HCEC 1CT (cell line): Measurements from ENCODE around the gene ACAP1.

Experiments used
- DNase-seq: peaks from one replicate; pipeline ENCODE4 v3.0.0-alpha.2; 2017

The ACAP1 gene, protein sequence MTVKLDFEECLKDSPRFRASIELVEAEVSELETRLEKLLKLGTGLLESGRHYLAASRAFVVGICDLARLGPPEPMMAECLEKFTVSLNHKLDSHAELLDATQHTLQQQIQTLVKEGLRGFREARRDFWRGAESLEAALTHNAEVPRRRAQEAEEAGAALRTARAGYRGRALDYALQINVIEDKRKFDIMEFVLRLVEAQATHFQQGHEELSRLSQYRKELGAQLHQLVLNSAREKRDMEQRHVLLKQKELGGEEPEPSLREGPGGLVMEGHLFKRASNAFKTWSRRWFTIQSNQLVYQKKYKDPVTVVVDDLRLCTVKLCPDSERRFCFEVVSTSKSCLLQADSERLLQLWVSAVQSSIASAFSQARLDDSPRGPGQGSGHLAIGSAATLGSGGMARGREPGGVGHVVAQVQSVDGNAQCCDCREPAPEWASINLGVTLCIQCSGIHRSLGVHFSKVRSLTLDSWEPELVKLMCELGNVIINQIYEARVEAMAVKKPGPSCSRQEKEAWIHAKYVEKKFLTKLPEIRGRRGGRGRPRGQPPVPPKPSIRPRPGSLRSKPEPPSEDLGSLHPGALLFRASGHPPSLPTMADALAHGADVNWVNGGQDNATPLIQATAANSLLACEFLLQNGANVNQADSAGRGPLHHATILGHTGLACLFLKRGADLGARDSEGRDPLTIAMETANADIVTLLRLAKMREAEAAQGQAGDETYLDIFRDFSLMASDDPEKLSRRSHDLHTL

DNA sequence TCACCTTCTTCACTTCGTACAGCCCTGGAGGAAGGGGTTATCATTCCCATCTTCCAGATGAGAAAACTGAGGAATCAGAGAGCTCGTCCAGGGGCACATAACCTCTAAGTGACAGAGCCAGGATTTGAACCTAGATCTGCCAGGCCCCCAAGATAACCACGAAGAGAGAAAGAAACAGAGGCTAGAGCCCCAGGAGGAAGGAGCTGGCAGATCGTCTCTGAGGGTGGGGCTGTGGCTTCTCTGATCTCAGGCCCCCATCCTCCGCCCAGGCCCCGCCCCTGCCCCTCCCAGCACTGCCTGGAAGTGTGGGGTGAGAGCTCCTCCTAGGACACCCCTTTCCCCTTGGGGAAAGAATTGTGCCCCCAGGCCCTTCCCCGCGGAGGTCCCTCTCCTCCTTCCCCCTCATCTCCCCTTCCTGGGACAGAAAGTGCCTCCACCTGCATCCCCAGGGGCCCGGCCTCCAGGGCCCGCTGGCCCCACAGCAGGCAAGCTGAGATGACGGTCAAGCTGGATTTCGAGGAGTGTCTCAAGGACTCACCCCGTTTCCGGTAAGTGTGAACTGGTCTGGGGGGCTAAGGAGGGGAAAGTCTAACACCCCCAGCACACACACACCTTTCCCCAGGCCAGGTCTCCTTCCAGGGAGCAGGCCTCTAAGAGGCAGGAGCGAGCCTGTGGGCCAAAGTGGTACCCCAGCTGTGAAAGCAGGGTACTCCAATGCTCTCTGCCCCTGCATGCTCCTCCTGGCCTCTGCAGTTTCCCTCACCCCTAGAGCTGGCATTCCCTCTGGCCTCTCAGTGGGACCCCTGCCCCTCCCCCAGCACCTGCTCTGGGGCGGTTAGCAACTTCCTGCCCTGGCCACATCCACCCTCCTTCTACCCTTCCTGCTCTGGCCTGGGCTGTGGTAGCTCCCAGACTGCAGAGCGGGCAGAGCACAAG is at the start of gene ACAP1:
TSS of gene ACAP1 (plus strand) at position 290 of the 936 bp plus-strand sequence. CDS start at position 496, 206 bp downstream.
- DNase-seq = no peak

DNA sequence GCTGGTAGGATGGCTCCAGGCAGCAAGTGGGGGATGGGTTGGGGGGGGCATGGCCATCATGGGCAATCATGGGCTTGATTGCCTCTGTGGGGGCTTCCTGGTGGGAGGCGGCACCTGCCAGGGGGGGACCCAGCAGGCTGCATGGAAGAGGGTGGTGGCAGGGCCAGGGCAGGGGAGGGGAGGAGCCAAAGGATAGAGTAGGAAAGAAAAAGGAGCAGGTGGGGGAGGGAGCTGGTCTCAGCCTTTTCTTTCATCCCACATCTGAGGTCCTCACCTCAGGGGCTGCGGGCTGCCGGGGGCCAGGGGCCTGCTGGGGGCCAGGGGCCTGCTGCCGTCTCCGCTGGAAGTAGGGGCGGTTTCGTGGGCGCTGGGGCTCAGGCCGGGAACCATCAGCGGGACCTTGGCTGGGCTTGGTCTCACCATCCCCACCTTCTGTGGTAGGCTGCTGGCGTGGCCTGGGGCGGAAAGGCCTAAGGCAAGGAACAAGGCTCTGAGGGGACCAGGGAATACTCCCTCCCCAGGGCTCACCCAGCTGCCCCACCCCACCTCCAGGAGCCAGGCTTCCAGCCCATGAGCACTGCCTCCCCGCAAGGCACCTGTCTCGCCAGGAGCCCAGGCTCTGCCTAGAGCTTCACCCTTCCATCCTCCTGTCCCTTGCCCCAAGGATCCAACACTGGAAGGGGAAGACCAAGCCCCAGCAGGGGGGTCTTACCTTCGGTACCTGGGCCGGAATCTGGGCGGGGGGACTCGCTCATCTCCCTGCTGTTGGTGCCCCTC is 46.9 kb upstream of the ACAP1 start:
- no peak for DNase-seq

GRCh38 chr17:7290166-7290565 is 46.2 kb upstream of the ACAP1 start:
- no peak for DNase-seq

GRCh38 chr17:7290685-7291084 is 45.6 kb upstream of the ACAP1 start:
- DNase-seq = no peak

DNA sequence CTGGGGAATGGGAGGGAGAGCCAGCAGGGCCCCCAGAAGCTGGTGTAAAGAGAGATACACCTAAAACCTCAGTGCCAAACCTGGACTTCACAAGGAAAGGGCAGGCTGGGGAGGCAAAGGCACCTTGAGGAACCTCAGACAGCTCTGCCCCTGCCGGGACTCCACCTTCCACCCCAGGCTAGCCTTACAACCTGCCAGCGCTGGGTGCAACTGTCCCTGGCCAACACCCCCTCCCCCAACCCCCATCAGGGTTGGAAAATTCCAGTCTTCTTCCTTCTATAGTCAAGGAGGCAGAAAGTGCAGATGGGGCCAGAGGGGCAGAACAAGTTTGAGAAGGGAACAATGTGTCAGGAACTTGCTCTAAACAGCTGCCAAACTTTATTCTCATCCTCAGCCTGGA is 44.1 kb upstream of the ACAP1 start:
- no peak for DNase-seq

GRCh38 chr17:7292729-7293128 is 43.6 kb upstream of the ACAP1 start:
- no peak for DNase-seq

DNA sequence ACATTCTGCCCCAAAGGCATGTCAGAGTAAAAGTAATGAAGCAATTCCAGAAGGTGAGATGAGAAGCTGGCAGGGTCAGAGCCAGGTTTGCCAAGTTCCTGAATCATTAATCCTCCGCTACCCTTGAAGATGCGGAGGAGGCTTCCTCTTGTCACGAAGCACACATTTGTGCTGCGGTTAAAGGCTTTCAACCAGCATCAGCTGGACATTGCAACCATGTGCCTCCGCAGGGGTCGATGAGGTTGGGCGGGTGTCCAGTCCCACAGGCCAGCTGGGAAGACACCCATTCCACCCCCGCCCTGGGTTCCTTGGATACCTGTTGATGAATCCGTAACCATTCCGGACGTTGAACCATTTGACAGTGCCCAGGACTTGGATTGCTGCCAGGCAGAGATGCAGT is 43.2 kb upstream of the ACAP1 start:
- DNase-seq = no peak

DNA sequence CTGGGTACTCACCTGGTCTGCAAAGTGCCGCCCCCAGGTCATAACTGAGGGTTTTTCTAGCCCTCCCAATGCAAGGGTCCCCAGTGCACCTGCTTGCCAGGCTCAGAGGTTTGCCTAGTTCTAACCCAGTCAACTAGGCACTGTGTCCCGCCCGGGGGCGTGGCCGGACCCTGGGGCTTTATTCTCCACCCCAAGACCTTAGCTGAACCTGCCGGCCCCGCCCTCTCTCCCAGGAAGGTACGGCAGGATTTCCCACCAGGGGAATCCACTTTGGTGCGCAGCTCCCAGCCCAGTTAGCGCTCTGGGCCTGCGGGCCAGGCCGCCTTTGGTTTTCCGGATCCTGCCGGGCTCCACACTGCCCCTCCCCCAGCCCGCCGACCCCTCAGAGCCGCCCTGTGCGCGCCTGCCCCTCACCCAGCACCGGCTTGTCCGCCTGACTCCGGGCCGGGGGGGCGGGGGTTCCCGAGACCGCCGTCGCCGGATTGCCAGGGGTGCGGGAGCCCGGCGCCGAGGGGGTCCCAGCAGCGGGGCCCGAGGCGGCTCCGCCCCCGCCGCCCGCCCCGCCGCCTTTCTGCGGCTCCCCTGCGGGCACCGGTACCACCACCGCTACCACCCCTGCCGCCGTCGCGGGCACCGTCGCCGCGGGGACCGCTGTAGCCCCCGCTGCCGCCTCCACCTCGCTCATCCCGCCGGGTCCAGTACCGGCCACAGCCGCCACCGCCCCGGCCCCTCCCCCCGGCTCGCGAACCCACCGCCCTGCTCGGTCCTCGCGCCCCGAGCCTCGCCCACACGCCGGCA is 42.3 kb upstream of the ACAP1 start:
- no peak for DNase-seq

DNA sequence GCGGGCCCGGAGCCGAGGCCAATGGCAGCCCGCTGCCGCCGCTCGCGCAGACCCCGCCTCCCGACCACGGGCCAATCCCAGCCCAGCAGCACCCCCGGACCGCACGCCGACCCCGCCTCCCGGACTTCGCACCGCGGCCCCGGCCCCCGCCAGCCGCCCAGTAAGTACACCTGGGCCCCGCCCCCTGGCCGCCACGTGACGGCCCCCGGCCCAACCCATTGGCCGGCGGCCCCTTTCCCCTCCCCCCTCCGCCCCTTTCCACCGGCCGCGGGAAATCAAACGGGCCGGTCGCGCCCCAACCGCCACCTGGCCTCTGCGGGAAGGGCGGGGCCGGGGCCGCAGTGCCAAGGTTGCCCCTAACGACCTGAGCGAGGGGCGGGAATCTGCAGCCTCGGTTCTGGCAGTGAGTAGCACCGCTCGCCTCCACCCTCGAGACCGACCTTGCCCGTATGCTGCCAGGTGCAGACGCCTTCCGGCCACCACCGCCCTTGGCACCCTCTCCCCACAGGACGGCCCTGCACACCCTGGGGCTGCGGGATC is 41.6 kb upstream of the ACAP1 start, which contains the start of gene YBX2:
TSS of gene YBX2 (minus strand) at position 26 of the 540 bp plus-strand sequence. CDS start 139 bp downstream, outside the sequence.
- no peak for DNase-seq

DNA sequence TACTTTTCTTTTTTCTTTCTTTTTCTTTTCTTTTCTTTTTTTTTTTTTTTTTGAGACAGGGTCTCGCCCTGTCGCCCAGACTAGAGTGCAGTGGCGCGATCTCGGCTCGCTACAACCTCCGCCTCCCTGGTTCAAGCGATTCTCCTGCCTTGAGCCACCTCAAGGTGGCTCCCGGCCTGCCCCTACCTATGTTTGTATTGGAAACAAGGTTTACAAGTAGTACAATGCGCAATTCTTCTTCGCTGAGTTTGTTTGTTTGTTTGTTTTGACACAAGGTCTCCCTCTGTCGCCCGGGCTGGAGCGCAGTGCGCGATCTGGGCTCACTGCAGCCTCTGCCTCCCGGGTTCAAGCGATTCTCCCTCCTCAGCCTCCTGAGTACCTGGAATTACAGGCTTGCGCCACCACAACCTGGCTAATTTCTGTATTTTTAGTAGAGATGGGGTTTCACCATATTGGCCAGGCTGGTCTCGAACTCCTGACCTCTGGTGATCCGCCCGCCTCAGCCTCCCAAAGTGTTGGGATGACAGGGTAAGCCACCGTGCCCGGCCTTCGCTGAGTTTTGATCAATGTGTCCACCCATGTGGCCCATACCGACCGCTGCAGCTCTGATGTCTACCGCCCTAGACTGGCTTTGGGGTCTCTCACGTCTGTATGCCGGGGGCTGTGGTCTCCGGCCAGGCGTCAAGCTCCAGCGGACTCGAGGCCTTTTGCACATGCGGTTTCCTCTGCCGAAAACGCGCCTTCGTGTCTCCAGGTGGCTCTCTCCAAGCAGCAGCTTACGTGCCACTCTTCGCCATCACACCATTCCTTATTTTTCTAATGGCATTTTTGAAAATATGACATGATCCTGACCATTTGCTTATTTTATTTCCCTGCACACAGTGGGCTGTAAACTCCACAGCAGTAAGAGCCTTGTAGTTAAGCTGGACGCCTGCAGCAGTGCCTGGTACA is 40.8 kb upstream of the ACAP1 start:
- no peak for DNase-seq

DNA sequence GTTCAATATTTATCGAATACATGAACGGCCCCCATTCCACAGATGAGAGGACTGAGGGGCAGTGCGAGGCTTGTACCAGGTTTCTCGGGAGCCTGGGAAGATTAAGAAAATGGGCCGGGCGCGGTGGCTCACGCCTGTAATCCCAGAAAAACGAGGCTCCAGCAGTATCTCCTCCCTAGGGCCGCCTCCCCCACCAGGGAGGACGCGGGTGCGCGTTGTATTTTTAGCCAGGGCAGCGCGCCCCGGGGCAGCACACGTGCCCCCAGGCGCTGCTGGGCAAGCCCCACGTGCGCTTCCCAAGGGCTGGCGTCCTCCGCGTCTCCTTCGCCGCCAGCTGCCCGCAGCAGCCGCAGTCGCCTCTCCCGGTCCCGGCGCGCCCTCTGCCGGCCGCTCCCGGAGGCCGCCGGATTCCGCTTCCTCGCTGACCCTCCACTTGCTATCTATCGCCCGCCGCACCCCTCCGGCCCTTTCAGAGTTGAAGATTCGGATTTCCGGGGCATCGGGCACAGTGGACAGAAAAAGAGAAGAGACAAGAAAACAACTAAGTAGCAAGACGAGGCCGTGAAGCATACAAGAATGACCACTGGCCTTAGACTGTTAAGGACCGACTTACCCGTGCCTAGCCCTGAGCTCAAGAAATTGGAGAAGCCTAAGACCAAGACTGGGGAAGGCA is 40.0 kb upstream of the ACAP1 start:
- peak; percentile 73 for DNase-seq

GRCh38 chr17:7304179-7304578 is 32.1 kb upstream of the ACAP1 start:
- DNase-seq = no peak

GRCh38 chr17:7306911-7307685 is 29.2 kb upstream of the ACAP1 start, which contains the start of gene EIF5A:
TSS of gene EIF5A (plus strand) at chr17:7307628. CDS start at chr17:7309636, 2,008 bp downstream.
- peak; percentile 99 for DNase-seq

GRCh38 chr17:7307686-7308624 is 28.4 kb upstream of the ACAP1 start:
- peak; percentile 47 for DNase-seq

DNA sequence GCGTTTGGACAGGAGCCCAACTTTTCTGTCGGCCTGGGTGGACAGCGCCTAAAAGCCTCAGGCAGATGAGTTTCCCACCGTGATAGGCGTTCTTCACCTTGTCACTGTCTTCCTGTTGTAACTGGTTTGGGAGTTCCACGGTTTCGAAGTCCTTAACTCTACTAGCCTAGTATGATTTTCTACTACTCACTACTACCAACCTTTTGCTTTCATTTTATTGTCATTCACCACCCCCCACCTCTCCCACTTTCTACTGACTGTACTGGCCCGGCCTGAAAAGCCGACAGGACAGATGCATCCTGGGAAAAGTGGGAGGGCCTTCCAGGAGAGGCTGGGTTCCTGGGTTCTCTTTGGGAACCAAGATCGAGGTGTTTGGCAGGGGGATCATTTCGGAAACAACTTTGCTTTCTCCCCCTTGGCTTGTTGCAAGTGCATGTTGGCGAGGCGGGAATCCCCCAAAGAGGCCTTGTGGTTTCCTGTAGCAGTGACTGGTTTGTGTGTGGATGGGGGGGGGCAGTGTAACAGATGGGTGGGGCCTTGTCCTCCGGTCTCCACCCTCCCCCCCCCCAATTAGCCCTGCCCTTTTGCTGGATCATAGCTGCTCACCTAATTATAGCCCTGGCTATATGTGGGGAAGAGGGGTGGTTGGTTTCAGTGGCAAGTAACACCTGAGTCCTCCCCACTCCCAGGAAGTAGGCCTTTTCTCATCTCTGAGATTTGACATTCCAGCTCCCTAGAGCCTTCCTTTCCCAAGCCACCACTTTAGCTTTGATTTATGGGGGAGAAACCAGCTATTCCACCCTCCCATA is 27.5 kb upstream of the ACAP1 start:
- peak; percentile 70 for DNase-seq

GRCh38 chr17:7309628-7310027 is 26.7 kb upstream of the ACAP1 start:
- DNase-seq = no peak
